SK-N-SH (cell line): ENCODE results near the gene HEMK1. TPM values are rescaled to one million over a fixed set of nuclear protein-coding genes. Genes with fewer than 3 reads are reported as not detected.

Experiments
- CTCF ChIA-PET: fragments of 300-600, 350-600 bp; formaldehyde crosslinking; extraction: SDS; loops from one replicate; lab custom pipeline; 2021; lab: Yijun Ruan, JAX
- POLR2A ChIA-PET: fragments of 350-600 bp; sonication (Branson Sonifier 250); formaldehyde crosslinking; extraction: SDS; loops from one replicate; lab custom pipeline; 2020; ENCODE audit warnings: antibody characterized with exemption, inconsistent platforms; lab: Yijun Ruan, JAX
- DNase-seq: peaks from one replicate; pipeline ENCODE4 v3.0.0; 2012
- H2AFZ ChIP-seq: fragments of 200-600 bp; sonication (generic); 2 replicates; pipeline ENCODE4 v1.8.1; 2016; ENCODE audit warnings: antibody characterized with exemption, mild to moderate bottlenecking, low read depth
- H3F3A ChIP-seq: fragments of 200-600 bp; sonication (generic); replicated peaks from 2 replicates; pipeline ENCODE3; 2016; ENCODE audit warnings: antibody characterized with exemption, mild to moderate bottlenecking; ENCODE audit not compliant: insufficient read depth
- H3K27ac ChIP-seq, 2 experiments: fragments of 200-500 bp in 1 of 2; fragments of 200-600 bp in 1 of 2; sonication (Bioruptor generic) in 1 of 2; sonication (generic), shearing (Covaris generic) in 1 of 2; 2 replicates each; pipeline versions ENCODE4 v1.5.1 to v1.6.1; 2014 to 2016; ENCODE audit warnings: low read depth in 2 of 2, inconsistent platforms in 1 of 2, low read length in 1 of 2, mild to moderate bottlenecking in 1 of 2, mixed read lengths in 1 of 2
- H3K27me3 ChIP-seq: fragments of 200-600 bp; sonication (generic), shearing (Covaris generic); 2 replicates; pipeline ENCODE4 v1.6.1; 2016; ENCODE audit warnings: mixed run types; ENCODE audit not compliant: insufficient read depth
- H3K36me3 ChIP-seq, 2 experiments: fragments of 200-500 bp in 1 of 2; fragments of 200-600 bp in 1 of 2; sonication (Bioruptor generic) in 1 of 2; sonication (generic) in 1 of 2; replicated peaks in 1 of 2; 2 replicates each; pipeline versions ENCODE3 to v1.5.1; 2014 to 2016; ENCODE audit warnings: low read length in 1 of 2, mild to moderate bottlenecking in 1 of 2; ENCODE audit not compliant: insufficient read depth in 2 of 2, control insufficient read depth in 1 of 2
- H3K4me1 ChIP-seq, 2 experiments: fragments of 200-500 bp in 1 of 2; fragments of 200-600 bp in 1 of 2; sonication (Bioruptor generic) in 1 of 2; sonication (generic), shearing (Covaris generic) in 1 of 2; 2 replicates each; pipeline versions ENCODE4 v1.5.1 to v1.6.1; 2014 to 2016; ENCODE audit warnings: low read depth in 1 of 2, low read length in 1 of 2, mixed run types in 1 of 2; ENCODE audit not compliant: insufficient read depth in 2 of 2, control insufficient read depth in 1 of 2
- H3K4me2 ChIP-seq: fragments of 200-600 bp; sonication (generic), shearing (Covaris generic); 2 replicates; pipeline ENCODE4 v1.6.1; 2017; ENCODE audit warnings: mixed run types
- H3K4me3 ChIP-seq, 2 experiments: fragments of 200-500 bp in 1 of 2; fragments of 200-600 bp in 1 of 2; sonication (Bioruptor generic) in 1 of 2; sonication (generic), shearing (Covaris generic) in 1 of 2; 2 replicates each; pipeline versions ENCODE4 v1.5.1 to v1.8.1; 2014 to 2016; ENCODE audit warnings: low read depth in 2 of 2, inconsistent platforms in 1 of 2, low read length in 1 of 2, mild to moderate bottlenecking in 1 of 2, mixed read lengths in 1 of 2, moderate library complexity in 1 of 2
- H3K79me2 ChIP-seq: fragments of 200-600 bp; sonication (generic); 2 replicates; pipeline ENCODE4 v1.8.1; 2017; ENCODE audit warnings: mild to moderate bottlenecking; ENCODE audit not compliant: insufficient read depth
- H3K9ac ChIP-seq: fragments of 200-600 bp; sonication (generic); 2 replicates; pipeline ENCODE4 v1.6.1; 2017; ENCODE audit warnings: mixed run types
- H3K9me2 ChIP-seq: fragments of 200-600 bp; sonication (generic); 2 replicates; pipeline ENCODE4 v1.6.1; 2017; ENCODE audit warnings: mixed run types
- H3K9me3 ChIP-seq: fragments of 200-600 bp; sonication (generic); 2 replicates; pipeline ENCODE4 v1.6.1; 2017; ENCODE audit warnings: mixed run types, mild to moderate bottlenecking, moderate library complexity
- H4K20me1 ChIP-seq: fragments of 200-600 bp; sonication (generic); 2 replicates; pipeline ENCODE4 v1.6.1; 2017; ENCODE audit warnings: mild to moderate bottlenecking, mixed run types; ENCODE audit not compliant: insufficient read depth
- JUND ChIP-seq: IDR thresholded peaks from 2 replicates; pipeline ENCODE4 v1.4.0; 2012
- MEF2A ChIP-seq: IDR thresholded peaks from 2 replicates; pipeline ENCODE4 v1.4.0; 2012; ENCODE audit warnings: low read depth, borderline replicate concordance
- MXI1 ChIP-seq: IDR thresholded peaks from 2 replicates; pipeline ENCODE4 v1.6.1; 2012; ENCODE audit warnings: mild to moderate bottlenecking, low read depth, low read length, improper control_type of control experiment
- NFIC ChIP-seq: IDR thresholded peaks from 2 replicates; pipeline ENCODE4 v1.4.0; 2012; ENCODE audit warnings: borderline replicate concordance
- RXRA ChIP-seq: IDR thresholded peaks from 2 replicates; pipeline ENCODE4 v1.4.0; 2012; ENCODE audit warnings: low read depth, mild to moderate bottlenecking, borderline replicate concordance
- TCF12 ChIP-seq: IDR thresholded peaks from 2 replicates; pipeline ENCODE4 v1.4.0; 2012
- TEAD4 ChIP-seq: IDR thresholded peaks from 2 replicates; pipeline ENCODE4 v1.4.0; 2012; ENCODE audit warnings: mild to moderate bottlenecking, borderline replicate concordance; ENCODE audit not compliant: insufficient read depth
- WGBS: methylation state at CpG from one replicate; pipeline ENCODE4 v1.1.6; 2017; ENCODE audit warnings: low lambda C conversion rate; 5-methylcytosine and 5-hydroxymethylcytosine counted together
- polyA plus RNA-seq, 3 experiments: library from polyadenylated mRNA; depleted of rRNA; stranded (reverse); fragments of >200 nt; gene quantifications; 2 replicates each; pipeline ENCODE4 v1.2.3, GENCODE V29; 2012
- TF ChIP-seq, protein P1 (sequence below): IDR thresholded peaks from 2 replicates; pipeline ENCODE4 v1.6.1; 2012; ENCODE audit warnings: mild to moderate bottlenecking, low read depth, low read length, moderate library complexity
- TF ChIP-seq, protein P2 (sequence below): fragments of 200-600 bp; sonication (generic); IDR thresholded peaks from 2 replicates; pipeline ENCODE4 v1.6.1; 2017; ENCODE audit warnings: antibody characterized with exemption, mild to moderate bottlenecking, moderate library complexity

Gene HEMK1
- polyA plus RNA-seq, 1 of the 3 experiments (the other 2 are of a cell fraction): 15.4 TPM

- TF ChIP-seq, protein P1, sequence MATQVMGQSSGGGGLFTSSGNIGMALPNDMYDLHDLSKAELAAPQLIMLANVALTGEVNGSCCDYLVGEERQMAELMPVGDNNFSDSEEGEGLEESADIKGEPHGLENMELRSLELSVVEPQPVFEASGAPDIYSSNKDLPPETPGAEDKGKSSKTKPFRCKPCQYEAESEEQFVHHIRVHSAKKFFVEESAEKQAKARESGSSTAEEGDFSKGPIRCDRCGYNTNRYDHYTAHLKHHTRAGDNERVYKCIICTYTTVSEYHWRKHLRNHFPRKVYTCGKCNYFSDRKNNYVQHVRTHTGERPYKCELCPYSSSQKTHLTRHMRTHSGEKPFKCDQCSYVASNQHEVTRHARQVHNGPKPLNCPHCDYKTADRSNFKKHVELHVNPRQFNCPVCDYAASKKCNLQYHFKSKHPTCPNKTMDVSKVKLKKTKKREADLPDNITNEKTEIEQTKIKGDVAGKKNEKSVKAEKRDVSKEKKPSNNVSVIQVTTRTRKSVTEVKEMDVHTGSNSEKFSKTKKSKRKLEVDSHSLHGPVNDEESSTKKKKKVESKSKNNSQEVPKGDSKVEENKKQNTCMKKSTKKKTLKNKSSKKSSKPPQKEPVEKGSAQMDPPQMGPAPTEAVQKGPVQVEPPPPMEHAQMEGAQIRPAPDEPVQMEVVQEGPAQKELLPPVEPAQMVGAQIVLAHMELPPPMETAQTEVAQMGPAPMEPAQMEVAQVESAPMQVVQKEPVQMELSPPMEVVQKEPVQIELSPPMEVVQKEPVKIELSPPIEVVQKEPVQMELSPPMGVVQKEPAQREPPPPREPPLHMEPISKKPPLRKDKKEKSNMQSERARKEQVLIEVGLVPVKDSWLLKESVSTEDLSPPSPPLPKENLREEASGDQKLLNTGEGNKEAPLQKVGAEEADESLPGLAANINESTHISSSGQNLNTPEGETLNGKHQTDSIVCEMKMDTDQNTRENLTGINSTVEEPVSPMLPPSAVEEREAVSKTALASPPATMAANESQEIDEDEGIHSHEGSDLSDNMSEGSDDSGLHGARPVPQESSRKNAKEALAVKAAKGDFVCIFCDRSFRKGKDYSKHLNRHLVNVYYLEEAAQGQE: no peak
- TF ChIP-seq NFIC (no peak), MXI1 (no peak)
- TF ChIP-seq, protein P2, sequence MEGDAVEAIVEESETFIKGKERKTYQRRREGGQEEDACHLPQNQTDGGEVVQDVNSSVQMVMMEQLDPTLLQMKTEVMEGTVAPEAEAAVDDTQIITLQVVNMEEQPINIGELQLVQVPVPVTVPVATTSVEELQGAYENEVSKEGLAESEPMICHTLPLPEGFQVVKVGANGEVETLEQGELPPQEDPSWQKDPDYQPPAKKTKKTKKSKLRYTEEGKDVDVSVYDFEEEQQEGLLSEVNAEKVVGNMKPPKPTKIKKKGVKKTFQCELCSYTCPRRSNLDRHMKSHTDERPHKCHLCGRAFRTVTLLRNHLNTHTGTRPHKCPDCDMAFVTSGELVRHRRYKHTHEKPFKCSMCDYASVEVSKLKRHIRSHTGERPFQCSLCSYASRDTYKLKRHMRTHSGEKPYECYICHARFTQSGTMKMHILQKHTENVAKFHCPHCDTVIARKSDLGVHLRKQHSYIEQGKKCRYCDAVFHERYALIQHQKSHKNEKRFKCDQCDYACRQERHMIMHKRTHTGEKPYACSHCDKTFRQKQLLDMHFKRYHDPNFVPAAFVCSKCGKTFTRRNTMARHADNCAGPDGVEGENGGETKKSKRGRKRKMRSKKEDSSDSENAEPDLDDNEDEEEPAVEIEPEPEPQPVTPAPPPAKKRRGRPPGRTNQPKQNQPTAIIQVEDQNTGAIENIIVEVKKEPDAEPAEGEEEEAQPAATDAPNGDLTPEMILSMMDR: no peak
Observed at GRCh38 chr3:50520849-50521248, 48.5 kb upstream of the HEMK1 start (continued).

DNA sequence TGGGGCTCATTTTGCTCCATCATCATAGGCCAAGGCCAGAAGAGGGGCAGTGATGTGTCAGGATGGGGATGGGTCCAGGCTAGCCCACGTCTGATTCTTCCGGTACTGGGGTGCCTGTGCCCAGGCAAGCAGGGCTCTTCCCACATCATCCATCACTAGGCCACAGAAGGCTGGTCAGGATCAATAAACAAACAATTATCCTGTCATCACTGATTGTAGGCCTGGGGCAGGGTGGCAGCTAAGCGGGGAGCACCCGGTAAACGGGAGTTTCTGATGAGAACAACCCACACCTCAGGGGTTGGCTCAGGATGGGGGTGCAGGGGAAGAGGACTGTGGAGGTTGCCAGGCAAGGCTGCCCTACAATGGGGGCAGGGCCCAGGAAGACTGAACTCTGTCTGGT lies 47.8 kb upstream of the HEMK1 start:
- TF ChIP-seq TEAD4 (no peak), TCF12 (no peak), NFIC (no peak), JUND (no peak), RXRA (no peak), MEF2A (no peak)
- TF ChIP-seq, protein P1: no peak
- TF ChIP-seq, all 33 proteins: peak for 0
- H3K4me1 ChIP-seq: peaks cover 0 to 59% of the 10 kb centered on the region in 2 experiments; a peak in 2 of 4 replicates
- H3K4me3 ChIP-seq: no peak overlapping the region
- no peak overlapping the region for H2AFZ ChIP-seq
- H3K9me3 ChIP-seq: no peaks in the 10 kb centered on the region
- H4K20me1 ChIP-seq: no peaks in the 10 kb centered on the region
- no peaks in the 10 kb centered on the region for H3K79me2 ChIP-seq
- no peaks in the 10 kb centered on the region for H3K9me2 ChIP-seq
- 45% methylated on average over 5 of the region's 5 CpGs for WGBS
- no peak overlapping the region for H3K4me2 ChIP-seq
- CTCF ChIA-PET: interaction anchor here (0.6 to 8.8 kb wide), 8 partner anchors 13 to 223 kb away, joined by 3 to 114 read pairs (median 6); no protein-coding TSS in a partner anchor
- H3F3A ChIP-seq: no peaks in the 10 kb centered on the region
- no peak overlapping the region for H3K9ac ChIP-seq
- H3K27ac ChIP-seq: no peak overlapping the region
- POLR2A ChIA-PET: no interaction called here
- DNase-seq: no peak
- no peaks in the 10 kb centered on the region for H3K36me3 ChIP-seq
- H3K27me3 ChIP-seq: peaks cover 21% of the 10 kb centered on the region; the same call in 1 of the 2 replicates
